GM23338 (cell line): ENCODE data around the gene OR1J1. TPM values are rescaled to one million over a fixed set of nuclear protein-coding genes. Genes with fewer than 3 reads are reported as not detected.

Source experiments
- ATAC-seq: fragments of 200-7000 bp; cut with Tn5 transposase; 3 replicates; pipeline ENCODE4 v1.9.1; 2020
- DNase-seq: peaks from one replicate; pipeline ENCODE4 v3.0.0-alpha.2; 2015; ENCODE audit warnings: low spot score
- H2AFZ ChIP-seq: fragments of 200-600 bp; sonication (generic); 2 replicates; pipeline ENCODE4 v1.8.0; 2016; ENCODE audit warnings: antibody characterized with exemption, mild to moderate bottlenecking, moderate library complexity
- H3F3A ChIP-seq: fragments of 200-600 bp; sonication (generic); replicated peaks from 2 replicates; pipeline ENCODE4 v1.8.0; 2017; ENCODE audit warnings: antibody characterized with exemption, mixed run types, low read depth
- H3K27ac ChIP-seq: fragments of 200-600 bp; sonication (generic); 2 replicates; pipeline ENCODE4 v1.6.1; 2016; ENCODE audit warnings: low read depth
- H3K27me3 ChIP-seq: fragments of 200-600 bp; sonication (generic); 2 replicates; pipeline ENCODE4 v1.8.0; 2016; ENCODE audit warnings: mild to moderate bottlenecking, mixed run types, moderate library complexity; ENCODE audit not compliant: insufficient read depth
- H3K36me3 ChIP-seq: fragments of 200-600 bp; sonication (generic); 2 replicates; pipeline ENCODE4 v1.8.0; 2016; ENCODE audit warnings: mild to moderate bottlenecking; ENCODE audit not compliant: insufficient read depth
- H3K4me1 ChIP-seq: fragments of 200-600 bp; sonication (generic); 2 replicates; pipeline ENCODE4 v1.8.0; 2016; ENCODE audit warnings: mild to moderate bottlenecking, moderate library complexity; ENCODE audit not compliant: insufficient read depth
- H3K4me2 ChIP-seq: fragments of 200-600 bp; sonication (generic); 2 replicates; pipeline ENCODE4 v1.7.1; 2017; ENCODE audit warnings: mixed run types
- H3K4me3 ChIP-seq: fragments of 200-600 bp; sonication (generic); 2 replicates; pipeline ENCODE4 v1.6.1; 2016; ENCODE audit warnings: mixed run types
- H3K79me2 ChIP-seq: fragments of 200-600 bp; sonication (generic); replicated peaks from 2 replicates; pipeline ENCODE4 v1.8.0; 2017; ENCODE audit warnings: mild to moderate bottlenecking; ENCODE audit not compliant: insufficient read depth
- H3K9me2 ChIP-seq: fragments of 200-600 bp; sonication (generic); 2 replicates; pipeline ENCODE4 v1.8.0; 2017; ENCODE audit not compliant: insufficient read depth
- H4K20me1 ChIP-seq: fragments of 200-600 bp; sonication (generic); replicated peaks from 2 replicates; pipeline ENCODE4 v1.8.0; 2017; ENCODE audit warnings: mild to moderate bottlenecking; ENCODE audit not compliant: insufficient read depth
- H3K27ac Mint-ChIP-seq: 2 replicates; pipeline ENCODE4 v1.8.0; 2020; ENCODE audit warnings: inconsistent platforms, mild to moderate bottlenecking, moderate library complexity, mixed read lengths
- H3K27me3 Mint-ChIP-seq: 3 replicates; pipeline ENCODE4 v1.8.0; 2022; ENCODE audit warnings: low read depth, mild to moderate bottlenecking, moderate library complexity, mixed read lengths, inconsistent platforms; ENCODE audit not compliant: insufficient read depth, poor library complexity
- H3K36me3 Mint-ChIP-seq: 3 replicates; pipeline ENCODE4 v1.8.0; 2021; ENCODE audit warnings: low read depth, mild to moderate bottlenecking, inconsistent platforms, moderate library complexity, mixed read lengths
- H3K4me1 Mint-ChIP-seq: 3 replicates; pipeline ENCODE4 v1.8.0; 2020; ENCODE audit warnings: mild to moderate bottlenecking, inconsistent platforms, mixed read lengths
- H3K4me3 Mint-ChIP-seq: 3 replicates; pipeline ENCODE4 v1.8.0; 2021; ENCODE audit warnings: moderate library complexity, mild to moderate bottlenecking, inconsistent platforms, mixed read lengths
- H3K9me3 Mint-ChIP-seq: 3 replicates; pipeline ENCODE4 v1.8.0; 2020; ENCODE audit warnings: moderate library complexity, mild to moderate bottlenecking, inconsistent platforms, mixed read lengths
- CREB1 ChIP-seq: fragments of 250-450 bp; sonication (Bioruptor Pico); IDR thresholded peaks from 2 replicates; pipeline ENCODE4 v1.5.0; 2020; ENCODE audit warnings: low read depth, mild to moderate bottlenecking, moderate library complexity
- EZH2 ChIP-seq: fragments of 200-600 bp; sonication (generic); IDR thresholded peaks from one replicate; pipeline ENCODE4 v1.8.0; 2017; ENCODE audit warnings: antibody characterized with exemption, mild to moderate bottlenecking, low read depth; ENCODE audit not compliant: unreplicated experiment
- EZH2phosphoT487 ChIP-seq: fragments of 200-600 bp; sonication (generic); IDR thresholded peaks from one replicate; pipeline ENCODE4 v1.8.1; 2018; ENCODE audit warnings: antibody characterized with exemption; ENCODE audit not compliant: unreplicated experiment
- JUNB ChIP-seq: IDR thresholded peaks from one replicate; pipeline ENCODE4 v1.6.1; 2016; ENCODE audit warnings: antibody characterized with exemption; ENCODE audit not compliant: unreplicated experiment
- NANOG ChIP-seq: IDR thresholded peaks from 2 replicates; pipeline ENCODE4 v1.6.1; 2016; ENCODE audit warnings: antibody characterized with exemption, borderline replicate concordance
- POLR2AphosphoS5 ChIP-seq: IDR thresholded peaks from 2 replicates; pipeline ENCODE4 v1.6.1; 2016; ENCODE audit warnings: antibody characterized with exemption, low read depth
- STAT1 ChIP-seq: IDR thresholded peaks from one replicate; pipeline ENCODE4 v1.6.1; 2016; ENCODE audit warnings: antibody characterized with exemption; ENCODE audit not compliant: unreplicated experiment
- ZNF114 ChIP-seq: fragments of 250-450 bp; sonication (Bioruptor Pico); IDR thresholded peaks from 2 replicates; pipeline ENCODE4 v1.5.0; 2020; ENCODE audit warnings: mild to moderate bottlenecking, moderate library complexity
- ZNF331 ChIP-seq: fragments of 250-450 bp; sonication (Bioruptor Pico); IDR thresholded peaks from 2 replicates; pipeline ENCODE4 v1.5.0; 2020; ENCODE audit warnings: low read depth, mild to moderate bottlenecking, moderate library complexity
- polyA plus RNA-seq: library from polyadenylated mRNA; unstranded; fragments of >200 nt; fragmentation: Nextera tagmentation; extraction: Ambion mirVana; gene quantifications from 2 replicates; pipeline ENCODE4 v1.2.1, GENCODE V29; 2016
- total RNA-seq: library from RNA; depleted of rRNA; stranded (reverse); fragments of >200 nt; shearing (Covaris generic); gene quantifications from 2 replicates; pipeline ENCODE4 v1.2.3, GENCODE V29; 2014
- TF ChIP-seq, protein P1 (sequence below), 2 experiments: fragments of 200-600 bp in 1 of 2; sonication (generic) in 1 of 2; conservative IDR thresholded peaks; 2 replicates each; pipeline versions ENCODE4 v1.5.1 to v1.6.1; 2016 to 2017; ENCODE audit warnings: antibody characterized with exemption in 2 of 2, low read depth in 2 of 2, mild to moderate bottlenecking in 2 of 2, moderate library complexity in 1 of 2
- TF ChIP-seq, protein P2 (sequence below): IDR thresholded peaks from 2 replicates; pipeline ENCODE4 v1.6.1; 2016; ENCODE audit warnings: antibody characterized with exemption
- TF ChIP-seq, protein P3 (sequence below): fragments of 250-450 bp; sonication (Bioruptor Pico); IDR thresholded peaks from 2 replicates; pipeline ENCODE4 v1.5.0; 2020; ENCODE audit warnings: mild to moderate bottlenecking, moderate library complexity
- TF ChIP-seq, protein P4 (sequence below): IDR thresholded peaks from one replicate; pipeline ENCODE4 v1.6.1; 2018; ENCODE audit warnings: antibody characterized with exemption; ENCODE audit not compliant: unreplicated experiment

Gene OR1J1
- total and polyA plus RNA-seq, 2 experiments from 2014 or later = not detected

DNA sequence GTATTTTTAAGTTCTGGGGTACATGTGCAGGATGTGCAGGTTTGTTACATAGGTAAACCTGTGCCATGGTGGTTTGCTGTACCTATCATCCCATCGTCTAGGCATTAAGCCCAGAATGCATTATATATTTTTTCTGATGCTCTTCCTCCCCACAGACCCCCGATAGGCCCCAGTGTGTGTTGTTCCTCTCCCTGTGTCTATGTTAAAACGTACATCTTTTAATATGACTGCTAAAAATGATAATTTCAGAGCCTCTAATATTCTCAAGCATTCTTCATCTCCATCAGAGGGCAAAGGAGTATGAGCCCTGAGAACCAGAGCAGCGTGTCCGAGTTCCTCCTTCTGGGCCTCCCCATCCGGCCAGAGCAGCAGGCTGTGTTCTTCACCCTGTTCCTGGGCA, 32.8 kb upstream of the OR1J1 start, which contains the start of gene OR1J2:
TSS of gene OR1J2 (plus strand) at position 301 of the 400 bp plus-strand sequence. CDS start at position 301, 0 bp downstream.
- Histone ChIP-seq H3K4me2 (no peak within 1 kb of the TSS), H3K79me2 (no peaks in the 10 kb centered on the region), H3K4me3 (no peak within 1 kb of the TSS), H3K4me1 (no peaks in the 10 kb centered on the region), H4K20me1 (no peaks in the 10 kb centered on the region), H3K36me3 (no peaks in the 10 kb centered on the region), H3K27me3 (peaks cover 9% of the 10 kb centered on the region; the same call in 1 of the 2 replicates), H3K9me2 (no peaks in the 10 kb centered on the region), H2AFZ (no peak within 1 kb of the TSS), H3F3A (no peaks in the 10 kb centered on the region), H3K27ac (no peak within 1 kb of the TSS)
- peaks cover 47% of the 10 kb centered on the region for H3K9me3 Mint-ChIP-seq
- no peaks in the 10 kb centered on the region for H3K4me1 Mint-ChIP-seq
- H3K27ac Mint-ChIP-seq = no peak within 1 kb of the TSS
- ATAC-seq (no peak), DNase-seq (no peak)
- H3K27me3 Mint-ChIP-seq = peaks cover 2% of the 10 kb centered on the region
- H3K36me3 Mint-ChIP-seq = peaks cover 9% of the 10 kb centered on the region
- no peak for TF ChIP-seq CREB1 (CRISPR knock-in tag)
- TF ChIP-seq JUNB = no peak
- TF ChIP-seq, protein P1, sequence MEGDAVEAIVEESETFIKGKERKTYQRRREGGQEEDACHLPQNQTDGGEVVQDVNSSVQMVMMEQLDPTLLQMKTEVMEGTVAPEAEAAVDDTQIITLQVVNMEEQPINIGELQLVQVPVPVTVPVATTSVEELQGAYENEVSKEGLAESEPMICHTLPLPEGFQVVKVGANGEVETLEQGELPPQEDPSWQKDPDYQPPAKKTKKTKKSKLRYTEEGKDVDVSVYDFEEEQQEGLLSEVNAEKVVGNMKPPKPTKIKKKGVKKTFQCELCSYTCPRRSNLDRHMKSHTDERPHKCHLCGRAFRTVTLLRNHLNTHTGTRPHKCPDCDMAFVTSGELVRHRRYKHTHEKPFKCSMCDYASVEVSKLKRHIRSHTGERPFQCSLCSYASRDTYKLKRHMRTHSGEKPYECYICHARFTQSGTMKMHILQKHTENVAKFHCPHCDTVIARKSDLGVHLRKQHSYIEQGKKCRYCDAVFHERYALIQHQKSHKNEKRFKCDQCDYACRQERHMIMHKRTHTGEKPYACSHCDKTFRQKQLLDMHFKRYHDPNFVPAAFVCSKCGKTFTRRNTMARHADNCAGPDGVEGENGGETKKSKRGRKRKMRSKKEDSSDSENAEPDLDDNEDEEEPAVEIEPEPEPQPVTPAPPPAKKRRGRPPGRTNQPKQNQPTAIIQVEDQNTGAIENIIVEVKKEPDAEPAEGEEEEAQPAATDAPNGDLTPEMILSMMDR (conservative IDR thresholded peaks at IDR 0.05; ENCODE audit: low read depth in 2 of 2) = no peak
- TF ChIP-seq EZH2phosphoT487 = no peak
- no peak for TF ChIP-seq ZNF331 (CRISPR knock-in tag)
- no peak for TF ChIP-seq EZH2
- no peak for TF ChIP-seq POLR2AphosphoS5
- no peak for TF ChIP-seq ZNF114 (CRISPR knock-in tag)
- TF ChIP-seq, protein P2, sequence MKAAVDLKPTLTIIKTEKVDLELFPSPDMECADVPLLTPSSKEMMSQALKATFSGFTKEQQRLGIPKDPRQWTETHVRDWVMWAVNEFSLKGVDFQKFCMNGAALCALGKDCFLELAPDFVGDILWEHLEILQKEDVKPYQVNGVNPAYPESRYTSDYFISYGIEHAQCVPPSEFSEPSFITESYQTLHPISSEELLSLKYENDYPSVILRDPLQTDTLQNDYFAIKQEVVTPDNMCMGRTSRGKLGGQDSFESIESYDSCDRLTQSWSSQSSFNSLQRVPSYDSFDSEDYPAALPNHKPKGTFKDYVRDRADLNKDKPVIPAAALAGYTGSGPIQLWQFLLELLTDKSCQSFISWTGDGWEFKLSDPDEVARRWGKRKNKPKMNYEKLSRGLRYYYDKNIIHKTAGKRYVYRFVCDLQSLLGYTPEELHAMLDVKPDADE = no peak
- TF ChIP-seq, protein P3, sequence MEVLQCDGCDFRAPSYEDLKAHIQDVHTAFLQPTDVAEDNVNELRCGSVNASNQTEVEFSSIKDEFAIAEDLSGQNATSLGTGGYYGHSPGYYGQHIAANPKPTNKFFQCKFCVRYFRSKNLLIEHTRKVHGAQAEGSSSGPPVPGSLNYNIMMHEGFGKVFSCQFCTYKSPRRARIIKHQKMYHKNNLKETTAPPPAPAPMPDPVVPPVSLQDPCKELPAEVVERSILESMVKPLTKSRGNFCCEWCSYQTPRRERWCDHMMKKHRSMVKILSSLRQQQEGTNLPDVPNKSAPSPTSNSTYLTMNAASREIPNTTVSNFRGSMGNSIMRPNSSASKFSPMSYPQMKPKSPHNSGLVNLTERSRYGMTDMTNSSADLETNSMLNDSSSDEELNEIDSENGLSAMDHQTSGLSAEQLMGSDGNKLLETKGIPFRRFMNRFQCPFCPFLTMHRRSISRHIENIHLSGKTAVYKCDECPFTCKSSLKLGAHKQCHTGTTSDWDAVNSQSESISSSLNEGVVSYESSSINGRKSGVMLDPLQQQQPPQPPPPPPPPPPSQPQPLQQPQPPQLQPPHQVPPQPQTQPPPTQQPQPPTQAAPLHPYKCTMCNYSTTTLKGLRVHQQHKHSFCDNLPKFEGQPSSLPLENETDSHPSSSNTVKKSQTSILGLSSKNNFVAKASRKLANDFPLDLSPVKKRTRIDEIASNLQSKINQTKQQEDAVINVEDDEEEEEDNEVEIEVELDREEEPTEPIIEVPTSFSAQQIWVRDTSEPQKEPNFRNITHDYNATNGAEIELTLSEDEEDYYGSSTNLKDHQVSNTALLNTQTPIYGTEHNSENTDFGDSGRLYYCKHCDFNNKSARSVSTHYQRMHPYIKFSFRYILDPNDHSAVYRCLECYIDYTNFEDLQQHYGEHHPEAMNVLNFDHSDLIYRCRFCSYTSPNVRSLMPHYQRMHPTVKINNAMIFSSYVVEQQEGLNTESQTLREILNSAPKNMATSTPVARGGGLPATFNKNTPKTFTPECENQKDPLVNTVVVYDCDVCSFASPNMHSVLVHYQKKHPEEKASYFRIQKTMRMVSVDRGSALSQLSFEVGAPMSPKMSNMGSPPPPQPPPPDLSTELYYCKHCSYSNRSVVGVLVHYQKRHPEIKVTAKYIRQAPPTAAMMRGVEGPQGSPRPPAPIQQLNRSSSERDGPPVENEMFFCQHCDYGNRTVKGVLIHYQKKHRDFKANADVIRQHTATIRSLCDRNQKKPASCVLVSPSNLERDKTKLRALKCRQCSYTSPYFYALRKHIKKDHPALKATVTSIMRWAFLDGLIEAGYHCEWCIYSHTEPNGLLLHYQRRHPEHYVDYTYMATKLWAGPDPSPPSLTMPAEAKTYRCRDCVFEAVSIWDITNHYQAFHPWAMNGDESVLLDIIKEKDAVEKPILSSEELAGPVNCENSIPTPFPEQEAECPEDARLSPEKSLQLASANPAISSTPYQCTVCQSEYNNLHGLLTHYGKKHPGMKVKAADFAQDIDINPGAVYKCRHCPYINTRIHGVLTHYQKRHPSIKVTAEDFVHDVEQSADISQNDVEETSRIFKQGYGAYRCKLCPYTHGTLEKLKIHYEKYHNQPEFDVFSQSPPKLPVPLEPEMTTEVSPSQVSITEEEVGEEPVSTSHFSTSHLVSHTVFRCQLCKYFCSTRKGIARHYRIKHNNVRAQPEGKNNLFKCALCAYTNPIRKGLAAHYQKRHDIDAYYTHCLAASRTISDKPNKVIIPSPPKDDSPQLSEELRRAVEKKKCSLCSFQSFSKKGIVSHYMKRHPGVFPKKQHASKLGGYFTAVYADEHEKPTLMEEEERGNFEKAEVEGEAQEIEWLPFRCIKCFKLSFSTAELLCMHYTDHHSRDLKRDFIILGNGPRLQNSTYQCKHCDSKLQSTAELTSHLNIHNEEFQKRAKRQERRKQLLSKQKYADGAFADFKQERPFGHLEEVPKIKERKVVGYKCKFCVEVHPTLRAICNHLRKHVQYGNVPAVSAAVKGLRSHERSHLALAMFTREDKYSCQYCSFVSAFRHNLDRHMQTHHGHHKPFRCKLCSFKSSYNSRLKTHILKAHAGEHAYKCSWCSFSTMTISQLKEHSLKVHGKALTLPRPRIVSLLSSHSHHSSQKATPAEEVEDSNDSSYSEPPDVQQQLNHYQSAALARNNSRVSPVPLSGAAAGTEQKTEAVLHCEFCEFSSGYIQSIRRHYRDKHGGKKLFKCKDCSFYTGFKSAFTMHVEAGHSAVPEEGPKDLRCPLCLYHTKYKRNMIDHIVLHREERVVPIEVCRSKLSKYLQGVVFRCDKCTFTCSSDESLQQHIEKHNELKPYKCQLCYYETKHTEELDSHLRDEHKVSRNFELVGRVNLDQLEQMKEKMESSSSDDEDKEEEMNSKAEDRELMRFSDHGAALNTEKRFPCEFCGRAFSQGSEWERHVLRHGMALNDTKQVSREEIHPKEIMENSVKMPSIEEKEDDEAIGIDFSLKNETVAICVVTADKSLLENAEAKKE (CRISPR knock-in tag) = no peak
- no peak for TF ChIP-seq NANOG
- no peak for TF ChIP-seq STAT1
- TF ChIP-seq, protein P4, sequence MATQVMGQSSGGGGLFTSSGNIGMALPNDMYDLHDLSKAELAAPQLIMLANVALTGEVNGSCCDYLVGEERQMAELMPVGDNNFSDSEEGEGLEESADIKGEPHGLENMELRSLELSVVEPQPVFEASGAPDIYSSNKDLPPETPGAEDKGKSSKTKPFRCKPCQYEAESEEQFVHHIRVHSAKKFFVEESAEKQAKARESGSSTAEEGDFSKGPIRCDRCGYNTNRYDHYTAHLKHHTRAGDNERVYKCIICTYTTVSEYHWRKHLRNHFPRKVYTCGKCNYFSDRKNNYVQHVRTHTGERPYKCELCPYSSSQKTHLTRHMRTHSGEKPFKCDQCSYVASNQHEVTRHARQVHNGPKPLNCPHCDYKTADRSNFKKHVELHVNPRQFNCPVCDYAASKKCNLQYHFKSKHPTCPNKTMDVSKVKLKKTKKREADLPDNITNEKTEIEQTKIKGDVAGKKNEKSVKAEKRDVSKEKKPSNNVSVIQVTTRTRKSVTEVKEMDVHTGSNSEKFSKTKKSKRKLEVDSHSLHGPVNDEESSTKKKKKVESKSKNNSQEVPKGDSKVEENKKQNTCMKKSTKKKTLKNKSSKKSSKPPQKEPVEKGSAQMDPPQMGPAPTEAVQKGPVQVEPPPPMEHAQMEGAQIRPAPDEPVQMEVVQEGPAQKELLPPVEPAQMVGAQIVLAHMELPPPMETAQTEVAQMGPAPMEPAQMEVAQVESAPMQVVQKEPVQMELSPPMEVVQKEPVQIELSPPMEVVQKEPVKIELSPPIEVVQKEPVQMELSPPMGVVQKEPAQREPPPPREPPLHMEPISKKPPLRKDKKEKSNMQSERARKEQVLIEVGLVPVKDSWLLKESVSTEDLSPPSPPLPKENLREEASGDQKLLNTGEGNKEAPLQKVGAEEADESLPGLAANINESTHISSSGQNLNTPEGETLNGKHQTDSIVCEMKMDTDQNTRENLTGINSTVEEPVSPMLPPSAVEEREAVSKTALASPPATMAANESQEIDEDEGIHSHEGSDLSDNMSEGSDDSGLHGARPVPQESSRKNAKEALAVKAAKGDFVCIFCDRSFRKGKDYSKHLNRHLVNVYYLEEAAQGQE = no peak
- no peak within 1 kb of the TSS for H3K4me3 Mint-ChIP-seq
